PC-9 (cell line): ENCODE data around the gene TOX3.

Experiments used
- CTCF ChIP-seq: fragments of 200-600 bp; sonication (generic); conservative IDR thresholded peaks from 2 replicates; pipeline ENCODE4 v1.6.1; 2017; ENCODE audit warnings: mixed run types, antibody characterized with exemption, mild to moderate bottlenecking, moderate library complexity
- EZH2 ChIP-seq: fragments of 200-600 bp; sonication (generic); IDR thresholded peaks from 2 replicates; pipeline ENCODE4 v1.8.0; 2017; ENCODE audit warnings: antibody characterized with exemption, low read depth

DNA sequence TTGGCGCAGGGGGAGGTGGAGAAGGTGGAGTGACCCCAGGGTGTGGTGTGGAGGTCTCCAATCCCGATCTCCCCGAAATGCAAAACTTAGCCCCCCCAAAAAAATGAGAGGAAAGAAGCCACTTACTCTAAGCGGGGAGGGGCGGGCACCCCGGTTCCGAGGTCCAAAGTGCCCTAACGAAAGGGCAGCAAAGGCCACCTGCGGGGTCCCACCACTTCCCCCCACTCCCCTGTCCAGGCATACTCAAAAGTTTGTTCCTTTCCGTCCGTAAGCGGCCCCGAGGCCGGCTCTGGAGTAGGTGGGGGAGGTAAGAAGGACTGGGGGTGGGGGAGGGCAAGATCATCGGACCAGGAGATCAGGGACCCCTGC lies 1.1 kb downstream of the TOX3 start:
- TF ChIP-seq CTCF = no peak
- no peak for TF ChIP-seq EZH2
